Loucy (cell line): ENCODE data around the gene ZNF319.

Experiments used
- CTCF ChIP-seq: fragments of 200-600 bp; sonication (generic); conservative IDR thresholded peaks from 2 replicates; pipeline ENCODE4 v1.5.1; 2014; ENCODE audit warnings: mild to moderate bottlenecking, antibody characterized with exemption, low read length
- EZH2phosphoT487 ChIP-seq: fragments of 200-600 bp; IDR thresholded peaks from 2 replicates; pipeline ENCODE4 v1.6.1; 2018; ENCODE audit warnings: antibody characterized with exemption, mild to moderate bottlenecking, moderate library complexity, borderline replicate concordance

- TF ChIP-seq CTCF: no peak
- TF ChIP-seq EZH2phosphoT487: no peak
Measured at GRCh38 chr16:57960826-57961472, 39.5 kb downstream of the ZNF319 start.
